NCI-H748 treated with DMSO at 0.1 percent for 48 hours (cell line): ENCODE data around the gene MAGI1.

ENCODE experiments used
- DNase-seq: peaks from one replicate; lab custom pipeline; 2025; lab: John Stamatoyannopoulos, UW

Gene MAGI1

GRCh38 chr3:65478551-65479500 lies 559.9 kb downstream of the MAGI1 start:
- no peak for DNase-seq

GRCh38 chr3:65473736-65474135 lies 565.0 kb downstream of the MAGI1 start:
- no peak for DNase-seq

- no peak for DNase-seq
Measured at GRCh38 chr3:65472501-65472900, 566.2 kb downstream of the MAGI1 start.

GRCh38 chr3:65466300-65466988 lies 572.3 kb downstream of the MAGI1 start:
- no peak for DNase-seq

GRCh38 chr3:65449841-65450428 lies 588.8 kb downstream of the MAGI1 start:
- no peak for DNase-seq

GRCh38 chr3:65448120-65448519 lies 590.6 kb downstream of the MAGI1 start:
- DNase-seq, result peak; percentile 37

GRCh38 chr3:65445573-65446169 lies 593.0 kb downstream of the MAGI1 start:
- no peak for DNase-seq

GRCh38 chr3:65444447-65444815 lies 594.3 kb downstream of the MAGI1 start:
- DNase-seq, result no peak

- DNase-seq, result no peak
Measured at GRCh38 chr3:65443739-65444446, 594.8 kb downstream of the MAGI1 start.

- peak; percentile 57 for DNase-seq
Measured at GRCh38 chr3:65439641-65440284, 599.0 kb downstream of the MAGI1 start.

GRCh38 chr3:65438612-65439011 lies 600.1 kb downstream of the MAGI1 start:
- no peak for DNase-seq

GRCh38 chr3:65438096-65438495 lies 600.6 kb downstream of the MAGI1 start:
- no peak for DNase-seq

- DNase-seq, result peak; percentile 5
Measured at GRCh38 chr3:65436580-65436979, 602.1 kb downstream of the MAGI1 start.

GRCh38 chr3:65433480-65433879 lies 605.2 kb downstream of the MAGI1 start:
- no peak for DNase-seq

GRCh38 chr3:65432388-65433003 lies 606.2 kb downstream of the MAGI1 start:
- DNase-seq, result no peak

GRCh38 chr3:65425880-65426279 lies 612.8 kb downstream of the MAGI1 start:
- no peak for DNase-seq

GRCh38 chr3:65422154-65422553 lies 616.6 kb downstream of the MAGI1 start:
- DNase-seq, result no peak

- DNase-seq, result no peak
Measured at GRCh38 chr3:65419233-65419632, 619.5 kb downstream of the MAGI1 start.

- no peak for DNase-seq
Measured at GRCh38 chr3:65413891-65414290, 624.8 kb downstream of the MAGI1 start.

- no peak for DNase-seq
Measured at GRCh38 chr3:65412588-65412987, 626.1 kb downstream of the MAGI1 start.

- DNase-seq, result no peak
Measured at GRCh38 chr3:65411367-65411766, 627.4 kb downstream of the MAGI1 start.
